ENCODE data around the gene LIPC.

The LIPC gene

DNA sequence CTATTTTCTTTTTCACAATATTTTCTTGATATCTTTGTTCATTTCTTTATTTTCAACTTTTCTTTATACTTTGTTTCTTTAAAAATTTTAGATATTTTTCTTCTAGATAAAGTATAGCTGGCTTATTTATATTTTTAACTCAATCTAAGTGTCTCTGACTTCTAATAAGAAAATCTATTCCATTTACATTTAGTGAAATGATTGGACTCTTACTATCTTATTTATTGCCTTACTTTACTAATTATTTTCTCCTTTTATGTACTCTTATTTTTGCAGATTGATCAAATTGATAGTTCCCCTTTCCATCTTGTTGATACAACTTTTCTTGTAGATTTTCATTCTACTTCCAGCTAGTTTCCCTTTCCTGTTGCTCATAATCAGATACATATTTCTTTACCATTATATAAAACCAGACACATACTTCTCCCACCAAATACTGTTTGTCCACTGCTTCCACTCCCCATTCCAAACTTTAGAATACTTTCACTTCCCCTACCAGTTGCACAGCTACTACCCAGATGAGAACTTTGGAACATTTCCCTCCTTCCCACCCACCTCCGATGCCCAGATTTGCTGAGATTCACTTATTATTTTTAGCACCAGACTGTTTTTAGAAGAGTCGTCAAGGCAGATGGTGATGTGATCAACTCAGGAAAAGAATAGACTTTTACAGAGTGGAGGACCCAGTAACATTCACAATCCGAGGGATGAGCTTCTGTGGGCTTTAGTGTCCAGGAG lies 151.5 kb downstream of the LIPC start:
- no peaks in the 10 kb centered on the region for H3K4me1 ChIP-seq (ENCODE audit: control insufficient read depth, insufficient read depth, low read length)
- H3K4me3 ChIP-seq (ENCODE audit: low read length) = no peak overlapping the region
- H3K36me3 ChIP-seq (ENCODE audit: control insufficient read depth, insufficient read depth, low read length) = no peaks in the 10 kb centered on the region
- no peak overlapping the region for H3K9ac ChIP-seq (ENCODE audit: low read length)
- no peak overlapping the region for H3K27ac ChIP-seq (ENCODE audit: low read depth, low read length)
- H3K27me3 ChIP-seq (ENCODE audit: control insufficient read depth, insufficient read depth, low read length) = no peaks in the 10 kb centered on the region

DNA sequence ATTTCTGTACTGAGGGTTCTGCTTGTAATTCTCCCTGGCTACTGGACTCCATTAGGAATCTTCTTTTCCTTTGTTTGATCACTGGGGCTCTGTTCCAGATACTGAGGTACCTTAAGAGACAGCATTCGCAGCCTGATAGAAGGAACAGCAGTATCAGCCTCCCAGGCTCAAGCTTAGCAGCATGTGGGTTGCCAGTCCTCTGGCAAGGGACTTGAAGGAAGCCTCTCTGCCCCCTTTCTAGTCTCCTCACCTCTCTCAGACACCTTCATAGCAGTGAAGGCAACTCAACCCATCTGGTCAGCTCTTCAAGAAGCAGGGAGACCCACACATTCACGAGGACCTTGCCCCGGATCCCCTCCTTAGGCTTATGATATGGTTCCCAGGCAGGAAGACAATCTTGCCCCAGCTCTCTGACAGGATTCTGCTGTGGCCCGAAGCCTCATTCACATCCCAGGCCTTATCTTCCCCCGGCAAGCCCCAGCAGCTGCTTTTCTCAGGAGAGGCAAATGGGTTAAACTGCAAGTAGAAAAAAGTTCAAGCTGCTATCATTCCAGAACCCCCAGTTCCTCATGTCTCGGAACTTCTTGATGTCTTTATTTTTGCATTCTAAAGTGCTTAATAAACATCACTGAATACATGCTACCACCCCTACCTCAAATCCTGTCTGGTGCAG lies 153.1 kb downstream of the LIPC start:
- H3K4me3 ChIP-seq (ENCODE audit: low read length) = no peak overlapping the region
- H3K9ac ChIP-seq (ENCODE audit: low read length) = no peak overlapping the region
- H3K4me1 ChIP-seq (ENCODE audit: control insufficient read depth, insufficient read depth, low read length) = no peaks in the 10 kb centered on the region
- H3K36me3 ChIP-seq (ENCODE audit: control insufficient read depth, insufficient read depth, low read length) = no peaks in the 10 kb centered on the region
- H3K27me3 ChIP-seq (ENCODE audit: control insufficient read depth, insufficient read depth, low read length) = no peaks in the 10 kb centered on the region
- H3K27ac ChIP-seq (ENCODE audit: low read depth, low read length) = no peak overlapping the region

GRCh38 chr15:58585693-58586443 lies 154.1 kb downstream of the LIPC start:
- H3K36me3 ChIP-seq (ENCODE audit: control insufficient read depth, insufficient read depth, low read length) = no peaks in the 10 kb centered on the region
- no peak overlapping the region for H3K27ac ChIP-seq (ENCODE audit: low read depth, low read length)
- H3K4me1 ChIP-seq (ENCODE audit: control insufficient read depth, insufficient read depth, low read length) = no peaks in the 10 kb centered on the region
- no peaks in the 10 kb centered on the region for H3K27me3 ChIP-seq (ENCODE audit: control insufficient read depth, insufficient read depth, low read length)
- no peak overlapping the region for H3K4me3 ChIP-seq (ENCODE audit: low read length)
- no peak overlapping the region for H3K9ac ChIP-seq (ENCODE audit: low read length)

GRCh38 chr15:58587486-58587885 lies 155.7 kb downstream of the LIPC start:
- Histone ChIP-seq H3K27ac (ENCODE audit: low read depth, low read length) (no peak overlapping the region), H3K4me1 (ENCODE audit: control insufficient read depth, insufficient read depth, low read length) (no peaks in the 10 kb centered on the region), H3K4me3 (ENCODE audit: low read length) (no peak overlapping the region), H3K36me3 (ENCODE audit: control insufficient read depth, insufficient read depth, low read length) (no peaks in the 10 kb centered on the region), H3K27me3 (ENCODE audit: control insufficient read depth, insufficient read depth, low read length) (no peaks in the 10 kb centered on the region), H3K9ac (ENCODE audit: low read length) (no peak overlapping the region)

- H3K27me3 ChIP-seq (ENCODE audit: control insufficient read depth, insufficient read depth, low read length) = no peaks in the 10 kb centered on the region
- no peaks in the 10 kb centered on the region for H3K36me3 ChIP-seq (ENCODE audit: control insufficient read depth, insufficient read depth, low read length)
- H3K27ac ChIP-seq (ENCODE audit: low read depth, low read length) = no peak overlapping the region
- no peak overlapping the region for H3K9ac ChIP-seq (ENCODE audit: low read length)
- H3K4me1 ChIP-seq (ENCODE audit: control insufficient read depth, insufficient read depth, low read length) = no peaks in the 10 kb centered on the region
- no peak overlapping the region for H3K4me3 ChIP-seq (ENCODE audit: low read length)
These were observed 156.3 kb downstream of the LIPC start for GRCh38 chr15:58588096-58588495.

DNA sequence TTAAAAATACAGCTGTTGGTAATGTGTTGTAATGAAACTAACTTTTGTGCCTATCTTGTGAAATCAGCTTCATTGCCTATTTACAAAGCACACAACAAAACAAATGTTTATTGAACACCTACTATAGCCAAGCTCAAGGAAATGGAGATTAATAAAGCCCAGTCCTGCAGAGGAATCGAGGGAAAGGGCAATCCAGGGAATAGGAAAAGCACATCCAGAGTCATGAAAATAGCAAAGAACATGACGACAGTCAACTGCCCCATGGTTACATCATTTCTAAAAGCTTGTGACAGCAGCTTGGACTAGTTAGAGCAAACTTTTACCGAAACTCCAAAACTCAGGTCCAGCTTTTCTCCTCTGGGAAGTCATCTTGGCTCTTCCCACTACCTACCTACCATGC lies 157.3 kb downstream of the LIPC start:
- Histone ChIP-seq H3K9ac (ENCODE audit: low read length) (no peak overlapping the region), H3K4me3 (ENCODE audit: low read length) (no peak overlapping the region), H3K27me3 (ENCODE audit: control insufficient read depth, insufficient read depth, low read length) (no peaks in the 10 kb centered on the region), H3K27ac (ENCODE audit: low read depth, low read length) (no peak overlapping the region), H3K4me1 (ENCODE audit: control insufficient read depth, insufficient read depth, low read length) (no peaks in the 10 kb centered on the region), H3K36me3 (ENCODE audit: control insufficient read depth, insufficient read depth, low read length) (no peaks in the 10 kb centered on the region)

- Histone ChIP-seq H3K4me3 (ENCODE audit: low read length) (no peak overlapping the region), H3K27me3 (ENCODE audit: control insufficient read depth, insufficient read depth, low read length) (no peaks in the 10 kb centered on the region), H3K9ac (ENCODE audit: low read length) (no peak overlapping the region), H3K36me3 (ENCODE audit: control insufficient read depth, insufficient read depth, low read length) (no peaks in the 10 kb centered on the region), H3K4me1 (ENCODE audit: control insufficient read depth, insufficient read depth, low read length) (no peaks in the 10 kb centered on the region), H3K27ac (ENCODE audit: low read depth, low read length) (no peak overlapping the region)
These were observed 158.4 kb downstream of the LIPC start for GRCh38 chr15:58590236-58590635.

DNA sequence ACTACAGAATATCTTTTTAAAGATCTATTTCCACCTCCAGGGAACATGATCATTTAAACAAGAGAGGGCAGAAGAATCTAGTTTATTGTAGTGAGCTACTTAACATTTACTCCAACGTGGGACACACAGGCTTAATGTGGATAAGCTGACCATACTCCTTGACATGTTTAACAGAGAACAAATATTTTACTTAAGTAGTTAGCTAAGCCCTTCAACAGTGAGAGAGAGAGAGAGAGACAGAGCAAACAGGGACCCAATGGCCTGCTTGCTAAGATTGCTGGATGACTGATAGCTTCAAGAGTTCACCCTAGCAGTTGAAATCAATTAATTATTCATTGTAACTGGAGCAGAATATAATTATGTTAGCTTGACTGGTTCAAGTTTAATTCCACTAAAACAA lies 159.1 kb downstream of the LIPC start:
- H3K27ac ChIP-seq (ENCODE audit: low read depth, low read length) = no peak overlapping the region
- H3K4me1 ChIP-seq (ENCODE audit: control insufficient read depth, insufficient read depth, low read length) = no peaks in the 10 kb centered on the region
- no peaks in the 10 kb centered on the region for H3K36me3 ChIP-seq (ENCODE audit: control insufficient read depth, insufficient read depth, low read length)
- H3K9ac ChIP-seq (ENCODE audit: low read length) = no peak overlapping the region
- no peaks in the 10 kb centered on the region for H3K27me3 ChIP-seq (ENCODE audit: control insufficient read depth, insufficient read depth, low read length)
- no peak overlapping the region for H3K4me3 ChIP-seq (ENCODE audit: low read length)

- Histone ChIP-seq H3K4me3 (ENCODE audit: low read length) (no peak overlapping the region), H3K27me3 (ENCODE audit: control insufficient read depth, insufficient read depth, low read length) (no peaks in the 10 kb centered on the region), H3K4me1 (ENCODE audit: control insufficient read depth, insufficient read depth, low read length) (no peaks in the 10 kb centered on the region), H3K36me3 (ENCODE audit: control insufficient read depth, insufficient read depth, low read length) (no peaks in the 10 kb centered on the region), H3K9ac (ENCODE audit: low read length) (no peak overlapping the region), H3K27ac (ENCODE audit: low read depth, low read length) (no peak overlapping the region)
These were observed 162.1 kb downstream of the LIPC start for GRCh38 chr15:58593870-58594269.

GRCh38 chr15:58594898-58595297 lies 163.1 kb downstream of the LIPC start:
- Histone ChIP-seq H3K27ac (ENCODE audit: low read depth, low read length) (no peak overlapping the region), H3K4me1 (ENCODE audit: control insufficient read depth, insufficient read depth, low read length) (no peaks in the 10 kb centered on the region), H3K36me3 (ENCODE audit: control insufficient read depth, insufficient read depth, low read length) (no peaks in the 10 kb centered on the region), H3K27me3 (ENCODE audit: control insufficient read depth, insufficient read depth, low read length) (no peaks in the 10 kb centered on the region), H3K9ac (ENCODE audit: low read length) (no peak overlapping the region), H3K4me3 (ENCODE audit: low read length) (no peak overlapping the region)

DNA sequence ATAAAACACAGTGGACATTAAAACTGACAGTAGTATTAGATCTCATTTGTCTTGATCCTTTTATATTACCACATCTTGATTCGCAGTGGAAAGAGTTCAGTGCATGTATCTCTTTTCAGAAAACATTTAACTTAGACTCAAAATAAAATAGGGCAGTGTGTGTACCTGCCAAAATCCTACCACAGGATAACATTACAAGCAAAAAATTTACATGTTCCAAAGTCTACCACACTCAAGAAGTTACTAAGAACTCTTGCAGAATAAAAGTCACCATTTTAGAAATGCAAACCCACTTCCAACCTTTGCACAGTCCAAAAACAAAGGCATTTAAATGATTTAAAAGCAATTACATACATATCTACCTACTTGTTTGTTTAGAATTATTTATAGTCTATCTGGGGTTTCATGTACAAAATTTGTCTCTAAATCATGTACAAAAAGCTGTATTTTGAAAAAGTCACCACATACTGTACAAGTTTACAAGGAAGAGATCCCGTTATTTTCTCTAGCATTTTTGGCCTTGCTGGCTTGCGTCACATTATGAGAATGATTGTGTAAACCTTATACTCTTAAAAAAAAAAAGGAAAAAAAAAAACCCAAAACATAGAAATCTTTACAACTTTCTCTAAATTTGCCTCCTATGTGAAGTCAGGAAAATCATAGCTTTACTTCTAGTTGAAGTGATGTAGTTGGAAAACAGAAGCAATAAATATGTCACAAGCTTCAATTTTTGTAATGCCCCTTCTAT lies 163.9 kb downstream of the LIPC start:
- Histone ChIP-seq H3K36me3 (ENCODE audit: control insufficient read depth, insufficient read depth, low read length) (no peaks in the 10 kb centered on the region), H3K27me3 (ENCODE audit: control insufficient read depth, insufficient read depth, low read length) (no peaks in the 10 kb centered on the region), H3K27ac (ENCODE audit: low read depth, low read length) (no peak overlapping the region), H3K9ac (ENCODE audit: low read length) (no peak overlapping the region), H3K4me1 (ENCODE audit: control insufficient read depth, insufficient read depth, low read length) (no peaks in the 10 kb centered on the region), H3K4me3 (ENCODE audit: low read length) (no peak overlapping the region)
